H1 (cell line): Measurements from ENCODE around the gene PTPRF. TPM values are rescaled to one million over a fixed set of nuclear protein-coding genes. Genes with fewer than 3 reads are reported as not detected.

ENCODE experiments used
- CTCF ChIA-PET: fragments of 300-600 bp; sonication (Branson Sonifier 250); formaldehyde crosslinking; loops from one replicate; lab custom pipeline; 2021; ENCODE audit not compliant: partially characterized antibody; lab: Charles Lee
- POLR2A ChIA-PET: fragments of 300-600 bp; sonication (Branson Sonifier 250); formaldehyde crosslinking; loops from one replicate; lab custom pipeline; 2021; ENCODE audit warnings: inconsistent platforms; ENCODE audit not compliant: partially characterized antibody; lab: Charles Lee
- DNase-seq, 2 experiments: peaks; one replicate each; pipeline versions ENCODE4 v3.0.0 to v3.0.0-alpha.2; 2010 to 2022; ENCODE audit warnings: low spot score in 2 of 2, low read depth in 1 of 2, mixed read lengths in 1 of 2
- FAIRE-seq: peaks from 2 replicates; lab custom pipeline; 2011; peaks lifted over from hg19 to GRCh38; lab: Jason Lieb, UNC
- H2AFZ ChIP-seq: 2 replicates; pipeline ENCODE4 v1.8.1; 2012; ENCODE audit warnings: low read length, inconsistent platforms
- H2AK5ac ChIP-seq: 2 replicates; pipeline ENCODE4 v1.6.1; 2013; ENCODE audit warnings: low read depth, low read length
- H2BK120ac ChIP-seq: replicated peaks from 2 replicates; pipeline ENCODE3; 2013; ENCODE audit warnings: low read depth, low read length, inconsistent platforms
- H2BK12ac ChIP-seq: 2 replicates; pipeline ENCODE4 v1.6.1; 2013; ENCODE audit warnings: low read depth, low read length
- H2BK15ac ChIP-seq: 2 replicates; pipeline ENCODE4 v1.6.1; 2013; ENCODE audit warnings: low read length
- H2BK20ac ChIP-seq: 2 replicates; pipeline ENCODE4 v1.6.1; 2013; ENCODE audit warnings: low read length
- H2BK5ac ChIP-seq: 2 replicates; pipeline ENCODE4 v1.6.1; 2013; ENCODE audit warnings: low read depth, low read length
- H3K14ac ChIP-seq: 2 replicates; pipeline ENCODE4 v1.6.1; 2013; ENCODE audit warnings: inconsistent platforms; ENCODE audit not compliant: insufficient read length
- H3K18ac ChIP-seq: 2 replicates; pipeline ENCODE4 v1.6.1; 2013; ENCODE audit warnings: low read length; ENCODE audit errors: extremely low read depth
- H3K23ac ChIP-seq: 2 replicates; pipeline ENCODE4 v1.6.1; 2013; ENCODE audit warnings: inconsistent platforms; ENCODE audit not compliant: insufficient read length
- H3K23me2 ChIP-seq: 2 replicates; pipeline ENCODE4 v1.6.1; 2013; ENCODE audit warnings: low read depth, low read length
- H3K27ac ChIP-seq: 2 replicates; pipeline ENCODE4 v1.6.1; 2011; ENCODE audit warnings: low read depth, low read length, inconsistent platforms
- H3K27me3 ChIP-seq, 4 experiments: replicated peaks in 1 of 4; 1 replicate in 1 of 4; 2 replicates in 3 of 4; pipeline versions ENCODE4 v1.6.1 to v1.8.1; 2011 to 2013; ENCODE audit warnings: low read length in 3 of 4, mild to moderate bottlenecking in 3 of 4, inconsistent platforms in 2 of 4, mixed read lengths in 2 of 4, moderate library complexity in 1 of 4; ENCODE audit not compliant: control insufficient read depth in 3 of 4, insufficient read depth in 3 of 4; ENCODE audit errors: extremely low read depth in 1 of 4
- H3K36me3 ChIP-seq, 4 experiments: 2 replicates each; pipeline versions ENCODE4 v1.6.1 to v1.8.1; 2011 to 2013; ENCODE audit warnings: mild to moderate bottlenecking in 4 of 4, low read length in 3 of 4, moderate library complexity in 2 of 4, control low read depth in 1 of 4, inconsistent platforms in 1 of 4; ENCODE audit not compliant: insufficient read depth in 4 of 4, control insufficient read depth in 2 of 4
- H3K4ac ChIP-seq: replicated peaks from 2 replicates; pipeline ENCODE3; 2013; ENCODE audit warnings: low read length, low read depth, mixed read lengths, inconsistent platforms; ENCODE audit not compliant: insufficient read length
- H3K4me1 ChIP-seq, 4 experiments: replicated peaks in 1 of 4; 1 replicate in 1 of 4; 2 replicates in 3 of 4; pipeline versions ENCODE4 v1.6.1 to v1.8.1; 2011 to 2013; ENCODE audit warnings: low read length in 3 of 4, inconsistent platforms in 2 of 4, mixed read lengths in 1 of 4; ENCODE audit not compliant: insufficient read depth in 4 of 4, control insufficient read depth in 3 of 4
- H3K4me2 ChIP-seq, 2 experiments: 2 replicates each; pipeline versions ENCODE4 v1.6.1 to v1.8.1; 2011 to 2013; ENCODE audit warnings: low read depth in 2 of 2, low read length in 2 of 2, control low read depth in 1 of 2, inconsistent platforms in 1 of 2, mild to moderate bottlenecking in 1 of 2; ENCODE audit not compliant: insufficient read depth in 1 of 2
- H3K4me3 ChIP-seq, 4 experiments: fragments of 200-600, 300-600 bp in 1 of 4; sonication (generic), shearing (Covaris generic), sonication (Bioruptor Twin) in 1 of 4; 2 replicates each; pipeline versions ENCODE4 v1.5.1 to v1.8.1; 2011 to 2016; ENCODE audit warnings: low read length in 4 of 4, low read depth in 3 of 4, control low read depth in 2 of 4, inconsistent platforms in 2 of 4, mild to moderate bottlenecking in 2 of 4, mixed read lengths in 1 of 4, moderate library complexity in 1 of 4; ENCODE audit not compliant: insufficient read depth in 2 of 4; ENCODE audit errors: extremely low read depth in 1 of 4
- H3K56ac ChIP-seq: replicated peaks from 2 replicates; pipeline ENCODE3; 2013; ENCODE audit warnings: low read depth, mild to moderate bottlenecking, mixed read lengths, low read length, inconsistent platforms; ENCODE audit not compliant: insufficient read length
- H3K79me1 ChIP-seq: 2 replicates; pipeline ENCODE4 v1.6.1; 2013; ENCODE audit warnings: low read depth, low read length, control low read depth
- H3K79me2 ChIP-seq, 2 experiments: 2 replicates each; pipeline versions ENCODE4 v1.6.1 to v1.8.1; 2012 to 2013; ENCODE audit warnings: low read length in 2 of 2, mild to moderate bottlenecking in 2 of 2, inconsistent platforms in 1 of 2; ENCODE audit not compliant: insufficient read depth in 2 of 2, control insufficient read depth in 1 of 2
- H3K9ac ChIP-seq, 4 experiments: replicated peaks in 1 of 4; 1 replicate in 1 of 4; 2 replicates in 3 of 4; pipeline versions ENCODE4 v1.6.1 to v1.8.1; 2011 to 2013; ENCODE audit warnings: low read depth in 3 of 4, low read length in 3 of 4, control low read depth in 2 of 4, mild to moderate bottlenecking in 2 of 4, moderate library complexity in 2 of 4, inconsistent platforms in 1 of 4; ENCODE audit errors: extremely low read depth in 1 of 4
- H3K9me3 ChIP-seq, 2 experiments: 2 replicates each; pipeline versions ENCODE4 v1.6.1 to v1.8.1; 2012 to 2013; ENCODE audit warnings: mild to moderate bottlenecking in 2 of 2, moderate library complexity in 2 of 2, control low read depth in 1 of 2, inconsistent platforms in 1 of 2, low read depth in 1 of 2, low read length in 1 of 2, mixed read lengths in 1 of 2; ENCODE audit not compliant: insufficient read depth in 2 of 2
- H4K20me1 ChIP-seq, 2 experiments: replicated peaks in 1 of 2; 2 replicates each; pipeline versions ENCODE3 to v1.8.1; 2011 to 2013; ENCODE audit warnings: inconsistent platforms in 2 of 2, low read length in 2 of 2, mild to moderate bottlenecking in 1 of 2; ENCODE audit not compliant: insufficient read depth in 2 of 2, control insufficient read depth in 1 of 2
- H4K5ac ChIP-seq: 2 replicates; pipeline ENCODE4 v1.6.1; 2013; ENCODE audit warnings: low read length, low read depth, mixed read lengths, inconsistent platforms; ENCODE audit not compliant: insufficient read length
- H4K8ac ChIP-seq: 2 replicates; pipeline ENCODE4 v1.8.0; 2013; ENCODE audit warnings: mild to moderate bottlenecking, moderate library complexity, low read length, inconsistent platforms; ENCODE audit not compliant: insufficient read depth; ENCODE audit errors: extremely low read depth
- H4K91ac ChIP-seq: replicated peaks from 2 replicates; pipeline ENCODE3; 2013; ENCODE audit warnings: low read length, mixed read lengths, inconsistent platforms; ENCODE audit not compliant: insufficient read length
- BCL11A ChIP-seq, 2 experiments: IDR thresholded peaks; one replicate each; pipeline ENCODE4 v1.6.1; 2011; ENCODE audit warnings: low read depth in 2 of 2, low read length in 2 of 2, mild to moderate bottlenecking in 2 of 2
- BRCA1 ChIP-seq: IDR thresholded peaks from 2 replicates; pipeline ENCODE4 v1.6.1; 2012; ENCODE audit warnings: low read depth, low read length, improper control_type of control experiment
- EP300 ChIP-seq, 2 experiments: IDR thresholded peaks; 1 replicate in 1 of 2; 2 replicates in 1 of 2; pipeline ENCODE4 v1.6.1; 2011 to 2012; ENCODE audit warnings: low read depth in 2 of 2, low read length in 2 of 2, mild to moderate bottlenecking in 2 of 2, borderline replicate concordance in 1 of 2, inconsistent platforms in 1 of 2, moderate library complexity in 1 of 2
- HDAC2 ChIP-seq, 2 experiments: fragments of 300-600 bp in 1 of 2; sonication (generic) in 1 of 2; IDR thresholded peaks; 2 replicates each; pipeline ENCODE4 v1.6.1; 2011 to 2012; ENCODE audit warnings: low read depth in 2 of 2, low read length in 2 of 2, mild to moderate bottlenecking in 2 of 2, moderate library complexity in 2 of 2, borderline replicate concordance in 1 of 2, inconsistent platforms in 1 of 2
- HDAC6 ChIP-seq: IDR thresholded peaks from one replicate; pipeline ENCODE4 v1.7.1; 2012; ENCODE audit warnings: low read depth, mild to moderate bottlenecking, inconsistent platforms, low read length, moderate library complexity
- JUN ChIP-seq: IDR thresholded peaks from 2 replicates; pipeline ENCODE4 v1.6.1; 2011; ENCODE audit warnings: low read depth, mild to moderate bottlenecking, improper control_type of control experiment, low read length
- KDM1A ChIP-seq: fragments of 200-600, 300-600 bp; sonication (generic); IDR thresholded peaks from 2 replicates; pipeline ENCODE4 v1.7.1; 2016; ENCODE audit warnings: mild to moderate bottlenecking, low read length, borderline replicate concordance
- POLR2A ChIP-seq, 2 experiments: IDR thresholded peaks; 1 replicate in 1 of 2; 2 replicates in 1 of 2; pipeline ENCODE4 v1.6.1; 2011; ENCODE audit warnings: low read depth in 2 of 2, low read length in 2 of 2, mild to moderate bottlenecking in 2 of 2; ENCODE audit errors: control extremely low read depth in 1 of 2
- POU5F1 ChIP-seq: IDR thresholded peaks from 2 replicates; pipeline ENCODE4 v1.6.1; 2011; ENCODE audit warnings: low read depth, mild to moderate bottlenecking, low read length, moderate library complexity
- RNF2 ChIP-seq: fragments of 200-900, 300-1000 bp; sonication (generic); IDR thresholded peaks from 2 replicates; pipeline ENCODE4 v1.7.1; 2016; ENCODE audit warnings: borderline replicate concordance, low read depth, mild to moderate bottlenecking, antibody characterized with exemption, low read length; ENCODE audit not compliant: poor library complexity, severe bottlenecking; ENCODE audit errors: missing control alignments
- SAP30 ChIP-seq: fragments of 300-600 bp; sonication (generic); IDR thresholded peaks from 2 replicates; pipeline ENCODE4 v1.7.1; 2012; ENCODE audit warnings: low read length, moderate library complexity, mild to moderate bottlenecking, inconsistent platforms; ENCODE audit not compliant: insufficient read depth, insufficient replicate concordance
- SP1 ChIP-seq: IDR thresholded peaks from 2 replicates; pipeline ENCODE4 v1.6.1; 2011; ENCODE audit warnings: low read depth, low read length
- SP4 ChIP-seq: IDR thresholded peaks from 2 replicates; pipeline ENCODE4 v1.6.1; 2012; ENCODE audit warnings: low read length, inconsistent platforms
- TAF1 ChIP-seq: IDR thresholded peaks from 2 replicates; pipeline ENCODE4 v1.6.1; 2011; ENCODE audit warnings: mild to moderate bottlenecking, low read depth, low read length
- TBP ChIP-seq: IDR thresholded peaks from 2 replicates; pipeline ENCODE4 v1.6.1; 2011; ENCODE audit warnings: low read depth, low read length, improper control_type of control experiment
- WGBS, 2 experiments: shearing (Covaris generic) in 1 of 2; methylation state at CpG; one replicate each; pipeline versions ENCODE4 v1.1.6 to v1.1.7; 2013 to 2015; ENCODE audit warnings: low lambda C conversion rate in 2 of 2, mixed read lengths in 2 of 2, inconsistent platforms in 1 of 2, low coverage in 1 of 2, missing lambda C conversion rate in 1 of 2; ENCODE audit not compliant: insufficient replicate concordance in 2 of 2, insufficient coverage in 1 of 2, insufficient read length in 1 of 2; ENCODE audit errors: extremely low coverage in 1 of 2, missing lambda C conversion rate in 1 of 2; 5-methylcytosine and 5-hydroxymethylcytosine counted together
- polyA plus RNA-seq, 7 experiments: library from polyadenylated mRNA; depleted of rRNA in 3 of 7; stranded (reverse) in 5 of 7; unstranded in 2 of 7; fragments of >200 nt in 5 of 7; fragments of 200-250 nt in 2 of 7; gene quantifications; 1 replicate in 5 of 7; 2 replicates in 1 of 7; 4 replicates in 1 of 7; pipeline versions ENCODE4 v1.2.1 to v1.2.3, GENCODE V29; 2011 to 2013; ENCODE audit warnings: missing spikeins in 2 of 7, mixed read lengths in 2 of 7
- total RNA-seq: library from RNA; stranded (reverse); fragmentation: NEBNext Ultra II Directional; extraction: Animal tissue kit (Norgen Biotek cat#: 25700); gene quantifications from 2 replicates; pipeline ENCODE4 v1.2.1, GENCODE V29; 2021

The PTPRF gene
- total and polyA plus RNA-seq, 2 of the 8 experiments (the other 6 are each of a cell fraction or from before 2014, with no cell fraction given): 136 to 231 TPM

DNA sequence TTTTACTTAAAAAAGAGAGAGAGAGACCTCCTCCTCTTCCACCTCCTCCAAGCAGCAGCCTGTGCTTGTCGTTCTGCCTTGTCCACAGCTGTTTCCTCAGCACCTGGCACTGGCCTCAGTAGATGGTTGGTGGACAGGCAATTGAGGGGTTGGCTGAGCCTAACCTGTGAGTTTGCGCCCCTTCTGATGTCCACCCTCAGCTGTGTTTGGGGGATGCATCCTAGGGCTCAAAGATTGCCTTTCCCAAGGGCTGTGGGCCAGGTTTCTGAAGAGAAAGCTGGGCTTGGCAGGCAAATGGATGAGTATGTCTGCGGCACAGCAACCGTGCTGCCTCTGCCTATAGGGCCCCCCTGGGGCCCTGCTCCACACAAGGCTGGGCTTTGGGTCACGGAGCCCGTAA is 84.2 kb downstream of the PTPRF start:
- Histone ChIP-seq H2BK20ac (no peak overlapping the region), H3K27me3 (no peaks in the 10 kb centered on the region), H2AK5ac (no peak overlapping the region), H2BK5ac (no peak overlapping the region), H3K9ac (no peak overlapping the region), H2BK120ac (no peak overlapping the region), H3K36me3 (peaks cover 15 to 55% (median 40%) of the 10 kb centered on the region in 4 experiments), H3K4me3 (no peak overlapping the region), H3K18ac (no peak overlapping the region), H2BK15ac (no peak overlapping the region), H3K79me2 (no peaks in the 10 kb centered on the region), H4K5ac (no peak overlapping the region), H2BK12ac (no peak overlapping the region), H3K4ac (no peak overlapping the region), H3K14ac (no peak overlapping the region), H3K23ac (no peak overlapping the region), H3K4me1 (no peaks in the 10 kb centered on the region), H4K8ac (no peak overlapping the region), H3K56ac (no peak overlapping the region), H3K27ac (no peak overlapping the region), H3K9me3 (no peaks in the 10 kb centered on the region), H3K23me2 (no peaks in the 10 kb centered on the region), H3K79me1 (no peaks in the 10 kb centered on the region), H4K91ac (no peak overlapping the region), H4K20me1 (peaks cover 0 to 5% of the 10 kb centered on the region in 2 experiments), H2AFZ (no peak overlapping the region), H3K4me2 (no peak overlapping the region)
- ChIA-PET POLR2A (interaction anchor here (1.0 to 1.3 kb wide), 4 partner anchors 9 to 31 kb away, joined by 3 to 5 read pairs (median 4); no protein-coding TSS in a partner anchor), CTCF (no interaction called here)
- no peak for FAIRE-seq
- 86% methylated on average over 6 of the region's 6 CpGs; no CpG with 5 or more reads in 1 of the 2 experiments for WGBS, 2 experiments
- DNase-seq: no peak
- no peak for TF ChIP-seq KDM1A
- no peak for TF ChIP-seq RNF2
- TF ChIP-seq POU5F1: no peak
- no peak for TF ChIP-seq TAF1
- no peak for TF ChIP-seq TBP
- no peak for TF ChIP-seq POLR2A (IDR thresholded peaks at IDR 0.05; ENCODE audit: control extremely low read depth in 1 of 2, low read depth in 2 of 2, low read length in 2 of 2)
- no peak for TF ChIP-seq SAP30
- no peak for TF ChIP-seq BRCA1
- no peak for TF ChIP-seq HDAC2 (IDR thresholded peaks at IDR 0.05; ENCODE audit: borderline replicate concordance in 1 of 2, low read depth in 2 of 2, low read length in 2 of 2)
- no peak for TF ChIP-seq HDAC6
- no peak for TF ChIP-seq SP1
- TF ChIP-seq JUN: no peak
- no peak for TF ChIP-seq SP4
- no peak for TF ChIP-seq BCL11A (IDR thresholded peaks at IDR 0.05; ENCODE audit: low read depth in 2 of 2, low read length in 2 of 2)
- no peak for TF ChIP-seq EP300 (IDR thresholded peaks at IDR 0.05; ENCODE audit: borderline replicate concordance in 1 of 2, low read depth in 2 of 2, low read length in 2 of 2)
